NCI-H460 (cell line): Measurements from ENCODE around the gene GALNT13. TPM values are rescaled to one million over a fixed set of nuclear protein-coding genes. Genes with fewer than 3 reads are reported as not detected.
"Not testable (repeated sequence)": the region's sequence is repeated elsewhere in the genome, so short reads cannot be mapped to it uniquely, and the experiment has no call there.

Source experiments
- DNase-seq: peaks from one replicate; pipeline ENCODE4 v3.0.0-alpha.2; 2016; ENCODE audit warnings: low read depth; ENCODE audit errors: extremely low read depth
- total RNA-seq: library from RNA; depleted of rRNA; stranded (reverse); fragments of >200 nt; shearing (Covaris generic); gene quantifications from 2 replicates; pipeline ENCODE4 v1.2.3, GENCODE V29; 2014

The GALNT13 gene
- total RNA-seq, 1 experiment from 2014 or later = 30.7 TPM

DNA sequence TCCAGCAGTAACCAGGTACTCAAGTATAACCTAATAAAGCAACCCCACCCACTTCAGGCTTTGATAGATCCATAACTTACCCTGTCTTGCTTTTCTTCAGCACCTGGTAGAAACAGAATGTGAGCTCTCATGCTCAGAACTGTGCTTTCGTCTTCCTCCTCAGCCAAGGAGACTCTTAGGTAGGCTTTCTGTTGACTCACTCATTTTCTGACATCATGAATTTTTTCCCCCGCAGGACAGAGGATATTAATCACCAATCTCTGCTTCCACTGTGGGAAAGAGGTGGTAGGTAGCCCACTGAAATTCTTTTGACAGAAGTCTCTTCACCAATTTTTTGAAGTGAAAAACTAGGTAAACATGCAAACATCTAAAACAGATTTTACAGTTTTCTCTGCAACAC is 585.6 kb downstream of the GALNT13 start:
- no peak for DNase-seq

GRCh38 chr2:154459286-154459685 is 587.6 kb downstream of the GALNT13 start:
- DNase-seq = no peak

- DNase-seq = no peak
Observed at GRCh38 chr2:154462634-154463033, 590.9 kb downstream of the GALNT13 start.

GRCh38 chr2:154466226-154466625 is 594.5 kb downstream of the GALNT13 start:
- no peak for DNase-seq

DNA sequence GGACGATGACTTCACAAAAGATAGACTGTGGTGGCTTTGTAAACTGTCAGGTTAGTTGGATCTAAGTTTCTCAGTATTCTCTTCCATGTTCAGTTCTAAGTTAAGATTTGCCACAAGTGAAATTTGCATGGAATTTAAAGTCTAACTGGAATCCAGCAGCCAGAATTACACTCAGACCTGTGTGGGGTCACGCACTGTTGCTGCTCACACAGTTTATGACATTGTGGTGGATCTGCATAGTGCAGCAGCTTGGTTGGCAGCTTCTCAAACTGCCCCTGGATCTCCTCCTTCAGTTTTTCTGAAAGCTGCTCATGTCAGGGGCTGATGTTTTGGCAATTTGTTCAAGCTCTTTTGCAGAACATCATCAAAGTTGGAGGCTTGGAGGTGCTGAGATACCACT is 598.7 kb downstream of the GALNT13 start:
- DNase-seq = no peak

DNA sequence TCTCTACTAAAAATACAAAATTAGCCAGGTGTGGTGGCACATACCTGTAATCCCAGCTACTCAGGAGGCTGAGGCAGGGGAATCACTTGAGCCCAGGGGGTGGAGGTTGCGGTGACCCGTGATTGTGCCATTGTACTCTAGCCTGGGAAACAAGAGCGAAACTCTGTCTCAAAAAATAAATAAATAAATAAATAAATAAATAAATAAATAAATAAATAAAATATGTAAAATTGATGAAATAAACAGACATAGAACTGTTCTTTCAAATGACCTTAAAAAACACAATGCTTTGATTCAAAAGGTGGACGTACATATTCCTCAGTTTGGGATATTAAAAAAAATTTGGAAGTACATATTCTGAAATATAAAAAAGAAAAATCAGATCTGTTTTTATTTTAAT is 599.8 kb downstream of the GALNT13 start:
- not testable (repeated sequence) for DNase-seq

DNA sequence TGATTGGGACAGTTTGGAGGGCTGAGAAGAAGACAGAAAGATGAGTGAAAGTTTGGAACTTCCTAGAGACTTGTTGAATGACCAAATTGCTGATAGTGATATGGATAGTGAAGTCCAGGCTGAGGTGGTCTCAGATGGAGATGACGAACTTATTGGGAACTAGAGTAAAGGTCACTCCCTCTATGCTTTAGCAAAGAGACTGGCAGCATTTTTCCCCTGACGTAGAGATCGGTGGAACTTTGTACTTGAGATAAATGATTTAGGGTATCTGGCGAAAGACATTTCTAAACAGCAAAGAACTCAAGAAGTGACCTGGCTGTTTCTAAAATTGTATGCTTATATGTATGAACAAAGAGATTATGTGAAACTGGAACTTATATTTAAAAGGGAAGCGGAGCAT is 605.6 kb downstream of the GALNT13 start:
- no peak for DNase-seq

GRCh38 chr2:154480521-154480920 is 608.8 kb downstream of the GALNT13 start:
- no peak for DNase-seq

DNA sequence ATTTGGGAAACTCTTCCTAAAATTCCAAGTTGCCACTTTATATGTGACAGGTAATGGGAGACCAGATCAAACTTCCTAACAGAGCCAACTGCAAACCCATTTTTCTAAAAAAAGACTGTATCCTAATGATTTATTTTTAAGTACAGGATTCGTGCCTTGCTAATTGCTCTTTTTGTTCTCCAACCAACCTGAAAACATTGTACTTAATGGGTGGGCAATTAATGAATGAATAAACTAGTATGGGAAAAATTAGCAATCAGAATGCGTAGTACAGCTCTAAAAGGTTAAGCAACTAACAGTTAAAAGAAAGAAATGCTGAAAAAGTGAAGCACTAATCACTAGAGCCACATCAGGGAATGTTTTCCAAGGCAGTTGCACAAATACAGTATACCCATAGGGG is 609.6 kb downstream of the GALNT13 start:
- DNase-seq = no peak

DNA sequence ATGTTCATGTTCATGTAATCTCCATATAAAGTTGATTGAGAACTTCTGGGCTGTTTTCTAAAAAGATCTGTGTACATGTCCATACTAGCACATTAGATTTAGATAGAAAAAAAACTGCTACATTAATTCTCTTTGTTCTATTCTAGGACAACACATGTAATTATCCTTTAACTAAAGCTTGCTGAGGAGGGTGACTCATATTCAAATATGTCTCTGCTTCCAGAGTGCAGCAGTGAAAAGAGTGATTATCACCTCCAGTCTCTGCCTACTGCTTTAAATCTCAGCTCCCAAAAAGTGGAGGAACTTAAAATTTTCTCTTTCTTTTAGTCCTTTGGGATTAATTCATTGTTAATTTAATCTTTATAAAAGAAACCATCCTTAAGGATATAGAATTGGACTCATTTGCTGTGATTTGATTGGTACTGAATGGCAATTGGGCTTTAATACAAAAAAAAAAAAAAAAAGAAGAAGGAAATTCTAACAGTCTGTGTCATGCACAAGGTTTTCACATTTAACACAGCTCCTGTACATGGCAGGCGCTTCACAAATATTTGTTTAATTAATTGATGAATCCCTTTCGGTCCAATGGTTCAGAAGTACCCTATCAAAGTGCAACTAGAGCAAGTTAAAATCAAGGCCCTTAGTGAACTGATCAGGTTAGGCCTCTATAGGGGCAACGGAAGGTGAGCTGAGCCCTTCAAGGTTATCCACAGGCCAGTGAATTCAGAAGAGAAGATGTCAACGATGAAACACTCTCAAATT is 612.8 kb downstream of the GALNT13 start:
- DNase-seq = no peak

- DNase-seq = no peak
Observed at GRCh38 chr2:154488801-154489200, 617.1 kb downstream of the GALNT13 start.

GRCh38 chr2:154489266-154489858 is 617.6 kb downstream of the GALNT13 start:
- DNase-seq = no peak

GRCh38 chr2:154490530-154490929 is 618.8 kb downstream of the GALNT13 start:
- DNase-seq = no peak

- DNase-seq = no peak
Observed at GRCh38 chr2:154495455-154495868, 623.7 kb downstream of the GALNT13 start.

DNA sequence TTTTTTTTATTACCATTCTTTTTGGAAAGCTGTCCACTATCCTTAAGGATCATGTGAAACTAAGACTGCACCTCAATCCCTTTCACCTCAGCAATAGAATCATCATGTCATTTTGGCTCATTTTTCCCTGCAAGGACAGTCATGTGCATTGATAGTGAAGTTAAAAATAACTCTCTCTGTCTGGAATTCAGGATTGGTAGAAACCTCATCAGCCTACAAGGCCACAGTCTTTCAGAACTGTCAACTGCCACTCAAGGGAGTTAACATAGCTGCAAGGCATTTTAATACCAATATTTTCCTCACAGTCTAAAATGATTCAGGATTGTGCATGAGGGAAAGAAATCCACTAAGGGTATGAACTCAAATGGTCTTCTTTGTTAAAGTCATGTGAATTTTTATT is 625.3 kb downstream of the GALNT13 start:
- no peak for DNase-seq
